ENCODE results near the gene NUP50.

Gene NUP50

DNA sequence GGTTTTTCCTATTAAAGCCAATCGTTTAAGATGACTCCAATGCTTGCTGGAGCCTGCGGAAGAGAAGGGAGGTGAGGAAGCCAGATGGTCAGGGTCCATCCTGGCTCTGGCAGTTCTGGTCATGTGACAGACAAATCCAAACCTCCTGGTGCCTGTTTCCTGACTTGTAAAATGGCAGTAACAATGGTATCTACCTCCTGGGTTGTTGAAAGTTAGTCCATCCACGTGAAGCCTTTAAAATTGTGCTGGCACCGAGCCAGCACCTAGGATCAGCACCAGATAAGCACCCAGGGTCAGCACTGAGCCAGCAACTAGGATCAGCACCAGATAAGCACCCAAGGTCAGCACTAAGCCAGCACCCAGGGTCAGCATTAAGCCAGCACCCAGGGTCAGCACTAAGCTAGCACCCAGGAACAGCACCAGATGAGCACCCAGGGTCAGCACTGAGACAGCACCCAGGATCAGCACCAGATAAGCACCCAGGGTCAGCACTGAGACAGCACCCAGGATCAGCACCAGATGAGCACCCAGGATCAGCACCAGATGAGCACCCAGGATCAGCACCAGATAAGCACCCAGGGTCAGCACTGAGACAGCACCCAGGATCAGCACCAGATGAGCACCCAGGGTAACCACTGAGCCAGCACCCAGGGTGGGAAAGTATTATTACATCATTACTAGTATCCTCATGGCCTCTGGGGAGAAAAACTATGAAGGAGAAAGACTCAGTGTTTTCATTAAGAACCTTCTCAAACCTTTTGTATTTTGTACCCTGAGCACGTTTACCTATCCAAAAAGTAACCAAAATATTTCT lies 59.8 kb downstream of the NUP50 start:
- no peak for DNase-seq (ENCODE audit: low read depth)
- TF ChIP-seq, protein P1, sequence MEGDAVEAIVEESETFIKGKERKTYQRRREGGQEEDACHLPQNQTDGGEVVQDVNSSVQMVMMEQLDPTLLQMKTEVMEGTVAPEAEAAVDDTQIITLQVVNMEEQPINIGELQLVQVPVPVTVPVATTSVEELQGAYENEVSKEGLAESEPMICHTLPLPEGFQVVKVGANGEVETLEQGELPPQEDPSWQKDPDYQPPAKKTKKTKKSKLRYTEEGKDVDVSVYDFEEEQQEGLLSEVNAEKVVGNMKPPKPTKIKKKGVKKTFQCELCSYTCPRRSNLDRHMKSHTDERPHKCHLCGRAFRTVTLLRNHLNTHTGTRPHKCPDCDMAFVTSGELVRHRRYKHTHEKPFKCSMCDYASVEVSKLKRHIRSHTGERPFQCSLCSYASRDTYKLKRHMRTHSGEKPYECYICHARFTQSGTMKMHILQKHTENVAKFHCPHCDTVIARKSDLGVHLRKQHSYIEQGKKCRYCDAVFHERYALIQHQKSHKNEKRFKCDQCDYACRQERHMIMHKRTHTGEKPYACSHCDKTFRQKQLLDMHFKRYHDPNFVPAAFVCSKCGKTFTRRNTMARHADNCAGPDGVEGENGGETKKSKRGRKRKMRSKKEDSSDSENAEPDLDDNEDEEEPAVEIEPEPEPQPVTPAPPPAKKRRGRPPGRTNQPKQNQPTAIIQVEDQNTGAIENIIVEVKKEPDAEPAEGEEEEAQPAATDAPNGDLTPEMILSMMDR (conservative IDR thresholded peaks at IDR 0.05; ENCODE audit: low read length): no peak
- no peak overlapping the region for H3K4me3 ChIP-seq (ENCODE audit: low read length)

DNA sequence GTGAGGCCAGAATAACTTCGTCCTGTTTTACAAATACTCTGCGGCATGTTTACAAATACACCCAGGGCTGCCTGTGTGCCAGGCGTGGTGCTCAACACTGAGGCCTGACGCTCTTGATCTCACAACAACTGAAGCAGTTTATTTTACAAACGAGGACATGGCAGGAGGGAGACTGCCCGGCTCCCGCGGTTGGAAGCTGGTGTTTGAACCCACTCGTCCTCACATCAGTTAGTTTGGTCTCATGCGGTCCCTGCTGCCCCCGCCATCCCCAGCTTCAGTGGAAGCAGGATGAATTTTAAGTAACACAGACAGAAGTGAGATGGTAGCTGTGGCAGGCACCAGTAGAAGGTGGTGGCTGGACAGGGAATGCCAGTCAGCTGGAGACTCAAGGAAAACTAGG lies 60.6 kb downstream of the NUP50 start:
- H3K4me3 ChIP-seq (ENCODE audit: low read length): no peak overlapping the region
- TF ChIP-seq, protein P1 (conservative IDR thresholded peaks at IDR 0.05; ENCODE audit: low read length): no peak
- no peak for DNase-seq (ENCODE audit: low read depth)

DNA sequence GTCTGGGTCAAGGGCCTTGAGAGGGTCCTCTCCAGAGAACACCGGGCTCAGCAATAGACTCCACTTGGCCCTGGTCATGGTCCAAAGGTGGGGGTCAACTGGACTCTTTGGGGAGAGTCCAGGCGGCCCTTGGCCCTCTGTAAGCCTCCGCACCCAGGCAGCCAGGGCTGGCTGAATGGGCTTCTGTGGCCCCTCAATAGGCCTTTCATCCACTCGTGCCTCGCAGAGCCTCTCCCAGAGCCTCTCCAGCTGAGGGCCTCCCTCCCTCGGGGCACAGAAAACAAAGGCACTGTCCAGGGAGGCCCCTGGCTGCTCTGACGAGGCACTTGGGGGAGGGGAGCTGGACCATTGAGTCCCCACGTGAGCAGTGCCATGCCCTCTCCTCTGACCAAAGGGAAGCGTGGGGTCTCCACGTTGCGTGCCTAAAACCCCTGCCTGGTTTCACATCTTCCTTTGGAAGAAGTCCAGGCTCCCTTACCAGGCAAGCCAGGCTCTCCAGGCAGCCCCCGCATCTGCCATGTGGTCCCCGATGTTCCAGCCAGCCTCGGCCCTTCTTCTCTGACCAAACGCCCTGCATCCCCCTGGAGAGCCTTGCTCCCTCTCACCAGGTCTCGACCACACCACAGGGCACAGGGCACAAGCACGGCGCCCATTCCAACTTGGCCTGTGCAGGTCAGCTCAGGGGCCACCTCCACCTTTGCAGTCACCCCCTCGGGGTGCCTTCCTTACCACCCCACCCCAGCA lies 61.4 kb downstream of the NUP50 start:
- no peak for DNase-seq (ENCODE audit: low read depth)
- TF ChIP-seq, protein P1 (conservative IDR thresholded peaks at IDR 0.05; ENCODE audit: low read length): no peak
- no peak overlapping the region for H3K4me3 ChIP-seq (ENCODE audit: low read length)

DNA sequence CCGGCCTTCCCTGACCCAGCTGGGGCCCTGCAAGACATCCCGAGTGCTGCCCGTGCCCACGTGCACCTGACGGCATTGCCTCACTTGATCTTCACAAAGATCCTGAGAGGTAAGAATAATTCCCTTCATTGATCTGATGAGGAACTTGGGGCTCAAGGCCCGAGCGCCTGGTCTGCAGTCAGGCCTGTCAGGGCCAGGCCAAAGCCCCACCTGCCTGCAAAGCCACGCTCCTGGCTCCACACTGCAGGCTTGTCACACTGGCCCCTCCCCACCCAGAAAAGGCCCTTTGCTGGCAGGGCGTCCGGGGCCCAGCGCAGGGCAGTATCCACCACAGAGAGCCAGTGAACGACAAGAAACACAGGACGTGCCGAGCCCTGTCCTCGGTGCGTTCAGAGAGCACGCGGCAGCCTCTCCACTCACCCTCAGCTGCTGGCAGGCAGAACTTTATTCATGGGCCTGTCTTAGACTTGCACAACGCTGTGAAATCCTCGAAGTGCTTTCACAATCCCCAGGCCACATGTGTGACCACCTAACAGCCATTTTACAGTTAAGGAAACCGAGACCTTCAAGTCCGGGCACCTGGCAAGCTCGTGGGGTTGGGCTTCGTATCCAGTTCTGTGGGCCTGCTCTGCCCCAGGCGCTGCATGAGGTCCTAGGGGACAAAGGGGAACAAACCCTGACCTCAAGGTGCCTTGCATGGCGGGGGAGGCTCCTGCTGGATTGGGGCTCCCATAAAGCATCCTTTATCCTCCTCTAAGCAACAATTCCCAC lies 62.2 kb downstream of the NUP50 start:
- peak; percentile 93 for DNase-seq (ENCODE audit: low read depth)
- TF ChIP-seq, protein P1 (conservative IDR thresholded peaks at IDR 0.05; ENCODE audit: low read length): no peak
- H3K4me3 ChIP-seq (ENCODE audit: low read length): no peak overlapping the region

DNA sequence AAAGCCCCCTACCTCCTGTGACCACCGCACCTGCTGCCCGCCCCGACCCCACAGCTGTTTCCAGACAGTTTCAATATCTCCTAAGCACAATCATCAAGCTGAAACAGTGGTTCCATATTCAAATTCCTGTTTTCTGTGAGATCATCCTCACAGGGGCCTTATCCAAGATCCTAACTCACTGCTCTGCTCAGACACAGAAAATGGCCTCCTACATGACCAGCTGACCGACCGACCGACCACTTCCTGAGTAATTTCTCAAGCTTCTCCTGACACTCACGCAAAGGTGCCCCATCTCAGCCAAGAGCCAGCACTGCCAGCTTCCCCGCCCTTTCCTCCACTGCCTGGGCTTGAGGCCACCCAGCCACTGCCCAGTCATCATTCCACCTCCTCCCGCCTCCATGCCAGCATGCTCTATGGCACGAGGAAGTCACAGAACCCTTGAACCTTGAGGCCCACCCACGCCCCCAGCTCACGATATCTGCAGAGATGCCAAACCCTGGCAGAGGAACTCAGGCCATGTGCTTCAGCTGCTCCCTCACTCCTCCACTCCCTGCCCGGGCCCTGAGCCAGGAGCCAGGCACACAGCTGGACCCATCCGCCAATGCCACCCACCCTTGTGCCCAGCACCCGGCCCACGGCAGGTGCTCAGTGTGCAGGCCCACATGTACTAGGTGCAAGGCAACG lies 62.9 kb downstream of the NUP50 start:
- TF ChIP-seq, protein P1 (conservative IDR thresholded peaks at IDR 0.05; ENCODE audit: low read length): no peak
- DNase-seq (ENCODE audit: low read depth): peak; percentile 87

DNA sequence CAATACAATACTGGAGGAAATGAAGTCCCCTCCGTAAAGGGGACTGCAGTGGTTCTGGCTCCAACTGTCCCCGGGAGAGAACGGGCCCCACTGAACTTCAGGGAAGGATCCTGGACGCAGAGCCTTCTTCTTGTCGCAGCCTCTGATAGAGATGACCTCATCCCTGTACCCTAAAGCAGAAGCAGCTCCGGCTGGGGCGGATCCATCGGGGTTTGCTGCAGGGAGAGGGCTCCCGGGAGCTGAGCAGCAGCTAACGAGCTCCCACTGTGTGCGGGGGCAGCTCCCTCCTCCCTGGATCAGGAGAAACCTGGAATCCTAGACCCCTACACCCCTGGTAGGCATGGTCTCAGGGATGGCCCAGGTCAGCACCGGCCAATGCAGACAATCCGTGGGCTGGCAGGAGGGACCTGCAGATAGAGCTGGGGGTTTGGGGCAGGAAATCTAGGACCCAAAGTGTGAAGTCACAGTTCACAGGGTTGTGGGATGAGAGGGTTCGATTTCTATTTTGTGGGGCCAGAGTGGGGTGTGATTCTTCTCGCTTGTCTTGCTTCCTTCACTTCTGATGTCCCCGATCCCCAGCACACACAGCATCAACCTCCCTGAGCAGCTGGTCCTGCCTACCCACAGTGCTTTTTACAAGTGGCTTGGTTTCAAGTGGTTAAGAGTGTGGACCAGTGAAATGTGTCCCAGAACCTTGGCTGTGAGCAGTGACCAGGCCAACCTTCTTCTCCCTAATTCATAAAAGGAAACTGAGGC lies 64.1 kb downstream of the NUP50 start:
- TF ChIP-seq, protein P1 (conservative IDR thresholded peaks at IDR 0.05; ENCODE audit: low read length): no peak
- DNase-seq (ENCODE audit: low read depth): no peak
- no peak overlapping the region for H3K4me3 ChIP-seq (ENCODE audit: low read length)

More for the DNA sequence above, 62.9 kb downstream of the NUP50 start:
- H3K4me3 ChIP-seq (ENCODE audit: low read length): no peak overlapping the region
